Measurements from ENCODE around the gene RBCK1. TPM values are rescaled to one million over a fixed set of nuclear protein-coding genes. Genes with fewer than 3 reads are reported as not detected.
"Not testable (repeated sequence)": the region's sequence is repeated elsewhere in the genome, so short reads cannot be mapped to it uniquely, and the experiment has no call there.

The RBCK1 gene
- total and polyA plus RNA-seq, 2 donors (not counting 1 experiment from before 2014, with no cell fraction given): 128 to 135 TPM

DNA sequence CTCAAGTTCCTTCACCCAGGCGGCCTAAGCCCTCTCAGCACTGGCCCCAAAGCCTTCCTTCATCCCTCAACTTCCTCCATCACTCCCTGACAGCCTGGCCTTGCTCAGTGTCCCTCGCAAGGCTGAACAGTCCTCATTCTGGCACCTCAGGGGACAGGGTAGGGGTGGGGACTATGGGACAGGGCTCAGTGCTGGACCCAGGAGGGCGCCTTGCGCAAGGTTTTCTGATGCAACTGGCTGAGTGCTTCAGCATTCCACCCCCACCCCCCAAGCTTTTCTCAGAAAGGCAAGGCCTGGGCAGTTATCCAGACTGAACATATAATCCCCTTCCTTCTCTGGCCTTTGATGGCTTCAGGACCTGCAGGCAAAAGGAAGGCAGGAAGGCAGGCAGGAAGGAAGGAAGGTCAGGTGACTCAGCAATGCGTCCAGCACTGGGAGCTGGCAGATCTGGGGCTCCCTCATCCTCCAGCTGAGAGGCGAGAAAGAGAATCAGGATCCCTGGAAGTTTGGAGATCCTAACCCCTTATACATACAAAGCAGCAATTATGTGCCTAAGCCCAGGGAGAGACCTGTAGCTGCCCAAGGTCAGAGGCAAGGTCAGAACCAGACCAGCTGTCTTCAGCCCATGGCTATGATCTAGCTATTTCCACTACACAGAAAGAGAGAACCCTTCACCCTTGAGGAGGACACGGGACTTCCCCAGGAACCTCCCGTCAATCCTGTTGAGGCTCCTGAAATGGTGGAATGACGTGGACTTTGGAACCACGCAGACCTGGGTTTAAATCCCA lies 36.1 kb upstream of the RBCK1 start:
- H3K4me1 ChIP-seq (ENCODE audit: control insufficient read depth in 2 of 2, insufficient read depth in 2 of 2, low read length in 2 of 2): no peaks in the 10 kb centered on the region
- ATAC-seq (ENCODE audit: low read depth): no peak
- no peak overlapping the region for H3K9ac ChIP-seq (ENCODE audit: low read length)
- H3K4me3 Mint-ChIP-seq: no peak overlapping the region
- 83% methylated on average over 7 of the region's 10 CpGs for WGBS (ENCODE audit: insufficient coverage)
- H2AFZ ChIP-seq (ENCODE audit: insufficient read depth, low read depth, low read length, poor library complexity, severe bottlenecking): no peak overlapping the region
- intact Hi-C loops (cut with micrococcal nuclease): no loop called here
- H4K20me1 ChIP-seq (ENCODE audit: control insufficient read depth, insufficient read depth, low read length, poor library complexity, severe bottlenecking): no peaks in the 10 kb centered on the region
- no peaks in the 10 kb centered on the region for H3K9me3 Mint-ChIP-seq (ENCODE audit: insufficient read depth)
- ChIA-PET POLR2A (no interaction called here), CTCF (interaction anchor here (0.6 to 1.1 kb wide), 2 partner anchors 10 to 60 kb away, joined by 3 to 5 read pairs; no protein-coding TSS in a partner anchor)
- H3K27me3 Mint-ChIP-seq: peaks cover 15% of the 10 kb centered on the region
- TF ChIP-seq, protein P1, sequence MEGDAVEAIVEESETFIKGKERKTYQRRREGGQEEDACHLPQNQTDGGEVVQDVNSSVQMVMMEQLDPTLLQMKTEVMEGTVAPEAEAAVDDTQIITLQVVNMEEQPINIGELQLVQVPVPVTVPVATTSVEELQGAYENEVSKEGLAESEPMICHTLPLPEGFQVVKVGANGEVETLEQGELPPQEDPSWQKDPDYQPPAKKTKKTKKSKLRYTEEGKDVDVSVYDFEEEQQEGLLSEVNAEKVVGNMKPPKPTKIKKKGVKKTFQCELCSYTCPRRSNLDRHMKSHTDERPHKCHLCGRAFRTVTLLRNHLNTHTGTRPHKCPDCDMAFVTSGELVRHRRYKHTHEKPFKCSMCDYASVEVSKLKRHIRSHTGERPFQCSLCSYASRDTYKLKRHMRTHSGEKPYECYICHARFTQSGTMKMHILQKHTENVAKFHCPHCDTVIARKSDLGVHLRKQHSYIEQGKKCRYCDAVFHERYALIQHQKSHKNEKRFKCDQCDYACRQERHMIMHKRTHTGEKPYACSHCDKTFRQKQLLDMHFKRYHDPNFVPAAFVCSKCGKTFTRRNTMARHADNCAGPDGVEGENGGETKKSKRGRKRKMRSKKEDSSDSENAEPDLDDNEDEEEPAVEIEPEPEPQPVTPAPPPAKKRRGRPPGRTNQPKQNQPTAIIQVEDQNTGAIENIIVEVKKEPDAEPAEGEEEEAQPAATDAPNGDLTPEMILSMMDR (IDR thresholded peaks at IDR 0.05): no peak
- no peak for TF ChIP-seq EZH2 (IDR thresholded peaks at IDR 0.05; ENCODE audit: borderline replicate concordance, insufficient read depth, low read depth, low read length, poor library complexity, severe bottlenecking)
- DNase-seq: no peak
- no peak overlapping the region for H3K27ac ChIP-seq (ENCODE audit: low read length in 2 of 2)
- no peak overlapping the region for H3K27ac Mint-ChIP-seq
- no peak overlapping the region for H3K4me2 ChIP-seq (replicated peaks; ENCODE audit: low read depth, low read length, poor library complexity, severe bottlenecking)
- H3K4me3 ChIP-seq (ENCODE audit: control extremely low read depth in 1 of 5, extremely low read depth in 1 of 5, insufficient read depth in 1 of 5, low read depth in 2 of 5, low read length in 4 of 5): no peak overlapping the region
- H3K9me3 ChIP-seq (ENCODE audit: control extremely low read depth in 1 of 3, control insufficient read depth in 2 of 3, insufficient read depth in 1 of 3, low read length in 2 of 3): no peaks in the 10 kb centered on the region
- no peaks in the 10 kb centered on the region for H3K79me2 ChIP-seq (ENCODE audit: control insufficient read depth, insufficient read depth, low read length)
- H3K4me1 Mint-ChIP-seq: no peaks in the 10 kb centered on the region
- H3K36me3 ChIP-seq (replicated peaks in 1 of 2; ENCODE audit: control extremely low read depth in 1 of 2, control insufficient read depth in 1 of 2, extremely low read depth in 1 of 2, insufficient read depth in 2 of 2, low read length in 1 of 2): no peaks in the 10 kb centered on the region
- H3K27me3 ChIP-seq (replicated peaks in 1 of 4; ENCODE audit: control extremely low read depth in 1 of 4, control insufficient read depth in 3 of 4, insufficient read depth in 4 of 4, low read length in 3 of 4): no peaks in the 10 kb centered on the region

DNA sequence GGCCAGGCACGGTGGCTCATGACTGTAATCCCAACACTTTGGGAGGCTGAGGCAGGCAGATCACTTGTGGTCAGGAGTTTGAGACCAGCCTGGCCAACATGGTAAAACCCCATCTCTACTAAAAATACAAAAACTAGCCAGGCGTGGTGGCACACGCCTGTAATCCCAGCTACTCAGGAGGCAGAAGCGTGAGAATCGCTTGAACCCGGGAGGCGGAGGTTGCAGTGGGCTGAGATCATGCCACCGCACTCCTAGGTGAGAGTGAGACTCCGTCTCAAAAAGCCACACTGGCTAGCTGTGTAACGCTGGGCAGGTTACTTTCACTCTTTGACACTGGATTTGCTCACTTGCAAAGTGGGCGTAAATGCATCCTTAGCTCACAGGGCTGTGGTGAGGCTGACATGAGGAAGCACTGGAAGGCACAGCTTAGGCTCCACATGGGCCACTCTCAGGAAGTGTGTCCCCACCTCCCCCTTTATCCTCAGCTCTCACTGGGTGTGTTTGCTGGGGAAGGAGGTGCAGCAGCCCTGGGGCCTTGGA lies 35.5 kb upstream of the RBCK1 start:
- H3K27me3 ChIP-seq (replicated peaks in 1 of 4; ENCODE audit: control extremely low read depth in 1 of 4, control insufficient read depth in 3 of 4, insufficient read depth in 4 of 4, low read length in 3 of 4); ATAC-seq (ENCODE audit: low read depth); H3K9ac ChIP-seq (ENCODE audit: low read length); H3K4me3 Mint-ChIP-seq; H2AFZ ChIP-seq (ENCODE audit: insufficient read depth, low read depth, low read length, poor library complexity, severe bottlenecking); intact Hi-C loops (cut with micrococcal nuclease); H3K79me2 ChIP-seq (ENCODE audit: control insufficient read depth, insufficient read depth, low read length); H4K20me1 ChIP-seq (ENCODE audit: control insufficient read depth, insufficient read depth, low read length, poor library complexity, severe bottlenecking); H3K4me2 ChIP-seq (replicated peaks; ENCODE audit: low read depth, low read length, poor library complexity, severe bottlenecking); H3K4me1 ChIP-seq (ENCODE audit: control insufficient read depth in 2 of 2, insufficient read depth in 2 of 2, low read length in 2 of 2); H3K27ac ChIP-seq (ENCODE audit: low read length in 2 of 2); H3K9me3 ChIP-seq (ENCODE audit: control extremely low read depth in 1 of 3, control insufficient read depth in 2 of 3, insufficient read depth in 1 of 3, low read length in 2 of 3); H3K36me3 ChIP-seq (replicated peaks in 1 of 2; ENCODE audit: control extremely low read depth in 1 of 2, control insufficient read depth in 1 of 2, extremely low read depth in 1 of 2, insufficient read depth in 2 of 2, low read length in 1 of 2); DNase-seq; H3K4me1 Mint-ChIP-seq; H3K27ac Mint-ChIP-seq; POLR2A ChIA-PET; H3K4me3 ChIP-seq (ENCODE audit: control extremely low read depth in 1 of 5, extremely low read depth in 1 of 5, insufficient read depth in 1 of 5, low read depth in 2 of 5, low read length in 4 of 5); H3K9me3 Mint-ChIP-seq (ENCODE audit: insufficient read depth): not testable (repeated sequence)
- H3K27me3 Mint-ChIP-seq: peaks cover 11% of the 10 kb centered on the region
- WGBS (ENCODE audit: insufficient coverage): 89% methylated on average over 8 of the region's 11 CpGs
- CTCF ChIA-PET: interaction anchor here (0.6 kb wide), 1 partner anchor 59 kb away, joined by 3 read pairs; no protein-coding TSS in a partner anchor

Data from B cell (primary cell).